Esophagus (tissue), 2 donors: ENCODE measurements around the gene NPR1. TPM values are rescaled to one million over a fixed set of nuclear protein-coding genes. Genes with fewer than 3 reads are reported as not detected.

Experiments
- H3K27ac ChIP-seq, 2 donors: one replicate each; pipeline ENCODE4 v1.5.1; 2013; ENCODE audit warnings: low read depth in 2 of 2, mild to moderate bottlenecking in 2 of 2, inconsistent platforms in 1 of 2, low read length in 1 of 2, moderate library complexity in 1 of 2
- H3K27me3 ChIP-seq, 2 donors: one replicate each; pipeline ENCODE4 v1.6.1; 2013; ENCODE audit warnings: low read length in 2 of 2, control low read depth in 1 of 2, mild to moderate bottlenecking in 1 of 2; ENCODE audit not compliant: insufficient read depth in 2 of 2, control insufficient read depth in 1 of 2
- H3K36me3 ChIP-seq, 2 donors: one replicate each; pipeline ENCODE4 v1.6.1; 2013; ENCODE audit warnings: low read length in 1 of 2; ENCODE audit not compliant: control insufficient read depth in 2 of 2, insufficient read depth in 2 of 2
- H3K4me1 ChIP-seq, 2 donors: one replicate each; pipeline ENCODE4 v1.6.1; 2013; ENCODE audit warnings: low read length in 1 of 2; ENCODE audit not compliant: control insufficient read depth in 2 of 2, insufficient read depth in 2 of 2
- H3K4me3 ChIP-seq, 2 donors: one replicate each; pipeline ENCODE4 v1.5.1; 2013; ENCODE audit warnings: low read length in 2 of 2, mild to moderate bottlenecking in 2 of 2, low read depth in 1 of 2, moderate library complexity in 1 of 2
- H3K9me3 ChIP-seq, 2 donors: one replicate each; pipeline ENCODE4 v1.6.1; 2013; ENCODE audit warnings: mild to moderate bottlenecking in 2 of 2, low read depth in 1 of 2, low read length in 1 of 2, moderate library complexity in 1 of 2; ENCODE audit not compliant: control insufficient read depth in 2 of 2, insufficient read depth in 1 of 2
- WGBS, 2 donors: extraction: QIAGEN DNeasy Blood & Tissue Kit; methylation state at CpG; one replicate each; pipeline ENCODE4 v1.1.7; 2013; 5-methylcytosine and 5-hydroxymethylcytosine counted together
- polyA plus RNA-seq, 2 donors: library from polyadenylated mRNA; stranded (reverse); fragments of 200-250 nt; gene quantifications; one replicate each; pipeline ENCODE4 v1.2.3, GENCODE V29; 2013
- donor health status: healthy with polysubstance abuse.
- donor health status: Bipolar disorder and iron deficiency.

NPR1 gene
- polyA plus RNA-seq, 2 donors = 2.2 to 3.6 TPM

GRCh38 chr1:153687346-153688125 lies 9.0 kb downstream of the NPR1 start:
- no peaks in the 10 kb centered on the region for H3K36me3 ChIP-seq
- 83 to 86% methylated on average over 16 of the region's 16 CpGs for WGBS, 2 donors
- no peaks in the 10 kb centered on the region for H3K9me3 ChIP-seq
- H3K27me3 ChIP-seq = no peaks in the 10 kb centered on the region
- H3K4me1 ChIP-seq = peaks cover 0 to 2% of the 10 kb centered on the region in 2 donors
- no peak overlapping the region for H3K27ac ChIP-seq
- H3K4me3 ChIP-seq = no peak overlapping the region

DNA sequence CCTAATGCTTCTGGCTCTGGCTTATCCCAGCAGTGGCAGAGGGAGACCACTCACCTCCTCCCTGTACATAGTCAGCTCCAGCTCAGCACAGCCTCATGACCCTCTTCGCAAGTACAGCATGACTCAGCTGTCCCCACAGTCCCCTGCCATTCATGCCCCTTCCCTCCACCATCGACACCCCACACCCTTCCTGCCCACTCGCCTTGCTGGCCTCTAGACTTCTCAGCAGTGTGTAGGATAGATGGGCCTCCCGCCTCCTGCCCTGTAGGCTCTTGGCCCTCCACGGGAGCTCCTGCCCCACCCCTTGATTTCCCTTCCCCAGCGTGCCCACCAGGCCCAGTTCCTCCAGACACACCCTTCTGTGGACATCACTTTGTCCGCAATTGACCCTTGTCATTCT lies 9.8 kb downstream of the NPR1 start:
- 83 to 88% methylated on average over 7 of the region's 7 CpGs for whole genome bisulfite sequencing, 2 donors

GRCh38 chr1:153688736-153689328 lies 10.3 kb downstream of the NPR1 start:
- H3K27me3 ChIP-seq = no peaks in the 10 kb centered on the region
- no peak overlapping the region for H3K27ac ChIP-seq
- no peaks in the 10 kb centered on the region for H3K36me3 ChIP-seq
- H3K9me3 ChIP-seq = no peaks in the 10 kb centered on the region
- no peaks in the 10 kb centered on the region for H3K4me1 ChIP-seq
- H3K4me3 ChIP-seq = no peak overlapping the region
- 84 to 89% methylated on average over 18 of the region's 18 CpGs for WGBS, 2 donors

More for the DNA sequence above, 9.8 kb downstream of the NPR1 start:
- H3K9me3 ChIP-seq = no peaks in the 10 kb centered on the region
- H3K27ac ChIP-seq = no peak overlapping the region
- H3K4me3 ChIP-seq = no peak overlapping the region
- no peaks in the 10 kb centered on the region for H3K27me3 ChIP-seq
- no peaks in the 10 kb centered on the region for H3K36me3 ChIP-seq
- no peaks in the 10 kb centered on the region for H3K4me1 ChIP-seq

DNA sequence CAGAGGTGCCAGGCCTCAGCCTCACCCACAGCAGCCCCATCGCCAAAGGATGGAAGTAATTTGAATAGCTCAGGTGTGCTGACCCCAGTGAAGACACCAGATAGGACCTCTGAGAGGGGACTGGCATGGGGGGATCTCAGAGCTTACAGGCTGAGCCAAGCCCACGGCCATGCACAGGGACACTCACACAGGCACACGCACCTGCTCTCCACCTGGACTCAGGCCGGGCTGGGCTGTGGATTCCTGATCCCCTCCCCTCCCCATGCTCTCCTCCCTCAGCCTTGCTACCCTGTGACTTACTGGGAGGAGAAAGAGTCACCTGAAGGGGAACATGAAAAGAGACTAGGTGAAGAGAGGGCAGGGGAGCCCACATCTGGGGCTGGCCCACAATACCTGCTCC lies 15.0 kb downstream of the NPR1 start:
- Histone ChIP-seq H3K36me3 (no peaks in the 10 kb centered on the region), H3K27me3 (no peaks in the 10 kb centered on the region), H3K4me3 (no peak overlapping the region), H3K27ac (no peak overlapping the region), H3K9me3 (no peaks in the 10 kb centered on the region), H3K4me1 (peaks cover 3 to 6% of the 10 kb centered on the region in 2 donors)
- WGBS, 2 donors = 79 to 81% methylated on average over 4 of the region's 4 CpGs

DNA sequence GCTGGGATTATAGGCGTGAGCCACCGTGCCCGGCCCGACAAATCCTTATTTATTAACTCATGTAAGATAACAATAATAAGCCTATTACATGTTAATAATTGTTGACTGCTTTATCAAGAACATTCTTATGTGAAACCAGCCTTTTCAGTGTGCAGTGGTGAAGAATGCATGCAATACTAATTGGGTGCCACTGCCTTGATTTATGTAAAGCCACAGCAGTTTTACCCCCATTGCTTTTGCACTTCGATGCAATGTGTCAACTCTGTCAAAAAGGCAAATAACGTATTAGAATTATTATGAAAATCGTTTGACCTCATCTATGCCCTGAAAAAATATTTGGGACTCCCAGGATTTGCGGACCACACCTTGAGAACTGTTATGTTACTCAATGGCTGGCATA lies 18.3 kb downstream of the NPR1 start:
- H3K36me3 ChIP-seq = no peaks in the 10 kb centered on the region
- no peaks in the 10 kb centered on the region for H3K9me3 ChIP-seq
- no peak overlapping the region for H3K4me3 ChIP-seq
- peak overlapping the region in 1 of 2 donors; percentile 21 for H3K27ac ChIP-seq
- WGBS, 2 donors = 78 to 89% methylated on average over 8 of the region's 8 CpGs
- no peaks in the 10 kb centered on the region for H3K27me3 ChIP-seq
- H3K4me1 ChIP-seq = peaks cover 3 to 8% of the 10 kb centered on the region in 2 donors

- H3K4me3 ChIP-seq = no peak overlapping the region
- H3K27me3 ChIP-seq = no peaks in the 10 kb centered on the region
- no peaks in the 10 kb centered on the region for H3K36me3 ChIP-seq
- WGBS, 2 donors = 62% methylated on average over 12 of the region's 12 CpGs
- peak overlapping the region; percentile 38 to 84 for H3K27ac ChIP-seq
- H3K9me3 ChIP-seq = no peaks in the 10 kb centered on the region
- peaks cover 3 to 8% of the 10 kb centered on the region in 2 donors for H3K4me1 ChIP-seq
Measured at GRCh38 chr1:153697191-153698019, 18.9 kb downstream of the NPR1 start.

DNA sequence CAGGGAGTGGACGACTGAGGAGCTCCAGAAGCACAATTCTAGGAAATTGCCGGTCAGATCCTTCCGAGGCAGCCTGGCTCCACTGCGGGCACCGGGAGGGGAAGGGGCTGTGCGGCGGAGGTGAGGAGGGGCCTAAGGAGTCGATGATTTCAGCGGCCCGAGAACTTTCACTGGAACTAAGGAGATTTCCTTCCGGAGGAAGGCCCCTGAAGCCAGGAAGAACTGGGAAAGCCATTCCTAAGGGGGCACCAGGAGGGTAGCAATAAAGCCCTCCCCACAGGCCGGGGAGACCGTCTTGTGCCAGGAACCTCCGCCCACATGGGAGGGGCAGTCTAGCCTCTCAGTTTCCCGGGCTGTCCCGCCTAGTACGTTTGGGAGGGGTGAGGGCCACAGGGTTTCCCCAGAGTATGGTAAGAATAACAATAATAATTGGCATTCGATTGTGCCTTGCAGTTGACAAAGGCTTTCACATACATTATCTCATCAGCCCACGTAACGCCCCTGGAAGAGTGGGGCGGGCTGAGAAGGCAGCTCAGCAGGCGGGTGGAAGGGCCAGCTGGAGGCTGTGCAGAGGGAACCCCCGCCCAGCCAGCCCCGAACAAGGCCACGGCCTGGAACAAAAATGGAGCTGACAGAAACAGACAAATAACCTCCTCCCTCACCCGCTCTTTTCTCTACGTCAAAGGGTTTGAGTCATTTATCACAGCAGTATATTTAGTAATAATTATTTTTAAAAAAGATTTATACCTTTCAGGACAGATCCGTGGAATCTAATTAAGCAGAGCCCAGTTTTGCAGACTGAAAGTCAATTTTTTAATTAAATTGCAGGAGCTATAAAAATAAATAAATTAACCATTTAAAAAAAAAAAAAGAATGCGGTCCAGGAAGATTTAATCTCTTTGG lies 19.8 kb downstream of the NPR1 start:
- H3K27ac ChIP-seq = peak overlapping the region; percentile 38 to 84
- no peaks in the 10 kb centered on the region for H3K9me3 ChIP-seq
- no peak overlapping the region for H3K4me3 ChIP-seq
- H3K27me3 ChIP-seq = no peaks in the 10 kb centered on the region
- H3K36me3 ChIP-seq = no peaks in the 10 kb centered on the region
- peaks cover 3 to 8% of the 10 kb centered on the region in 2 donors for H3K4me1 ChIP-seq
- WGBS, 2 donors = 36 to 41% methylated on average over 29 of the region's 29 CpGs

GRCh38 chr1:153698923-153699714 lies 20.6 kb downstream of the NPR1 start:
- Histone ChIP-seq H3K4me1 (peaks cover 3 to 8% of the 10 kb centered on the region in 2 donors), H3K4me3 (no peak overlapping the region), H3K27ac (peak overlapping the region; percentile 57 to 74), H3K36me3 (no peaks in the 10 kb centered on the region), H3K9me3 (no peaks in the 10 kb centered on the region), H3K27me3 (no peaks in the 10 kb centered on the region)
- WGBS, 2 donors = 85 to 86% methylated on average over 6 of the region's 6 CpGs
